HG02678 (cell line): ENCODE results near the gene DNAH7.

Experiments used
- ATAC-seq: cut with Tn5 transposase; IDR thresholded peaks from one replicate; pipeline ENCODE4 v1.9.1; 2021; ENCODE audit warnings: mild to moderate bottlenecking, moderate library complexity; ENCODE audit not compliant: unreplicated experiment

The DNAH7 gene

GRCh38 chr2:195818106-195818505 is 250.5 kb downstream of the DNAH7 start:
- ATAC-seq = no peak

GRCh38 chr2:195815083-195815482 is 253.6 kb downstream of the DNAH7 start:
- no peak for ATAC-seq

GRCh38 chr2:195813421-195813820 is 255.2 kb downstream of the DNAH7 start:
- no peak for ATAC-seq

GRCh38 chr2:195810340-195811098 is 258.1 kb downstream of the DNAH7 start:
- ATAC-seq = no peak

- ATAC-seq = no peak
Measured at GRCh38 chr2:195808189-195808588, 260.4 kb downstream of the DNAH7 start.

GRCh38 chr2:195805283-195805976 is 263.2 kb downstream of the DNAH7 start:
- no peak for ATAC-seq

- ATAC-seq = no peak
Measured at GRCh38 chr2:195795879-195796278, 272.8 kb downstream of the DNAH7 start.

- ATAC-seq = no peak
Measured at GRCh38 chr2:195793881-195794280, 274.8 kb downstream of the DNAH7 start.

- no peak for ATAC-seq
Measured at GRCh38 chr2:195782156-195782555, 286.5 kb downstream of the DNAH7 start.

GRCh38 chr2:195779491-195779890 is 289.1 kb downstream of the DNAH7 start:
- no peak for ATAC-seq

- ATAC-seq = no peak
Measured at GRCh38 chr2:195769975-195770374, 298.7 kb downstream of the DNAH7 start.

- ATAC-seq = no peak
Measured at GRCh38 chr2:195768431-195768830, 300.2 kb downstream of the DNAH7 start.

- ATAC-seq = no peak
Measured at GRCh38 chr2:195766691-195767090, 301.9 kb downstream of the DNAH7 start.

- no peak for ATAC-seq
Measured at GRCh38 chr2:195763866-195764265, 304.8 kb downstream of the DNAH7 start.

GRCh38 chr2:195759877-195760276 is 308.8 kb downstream of the DNAH7 start:
- no peak for ATAC-seq

GRCh38 chr2:195758846-195759245 is 309.8 kb downstream of the DNAH7 start:
- no peak for ATAC-seq

- no peak for ATAC-seq
Measured at GRCh38 chr2:195756218-195756942, 312.3 kb downstream of the DNAH7 start.

- ATAC-seq = no peak
Measured at GRCh38 chr2:195741191-195741590, 327.4 kb downstream of the DNAH7 start.

GRCh38 chr2:195737511-195738325 is 330.9 kb downstream of the DNAH7 start:
- ATAC-seq = no peak

- no peak for ATAC-seq
Measured at GRCh38 chr2:195735347-195735746, 333.3 kb downstream of the DNAH7 start.

- ATAC-seq = no peak
Measured at GRCh38 chr2:195734931-195735330, 333.7 kb downstream of the DNAH7 start.
